HG03097 (cell line): ENCODE results near the gene PRKCE.

ENCODE experiments used
- ATAC-seq: cut with Tn5 transposase; IDR thresholded peaks from one replicate; pipeline ENCODE4 v1.9.1; 2021; ENCODE audit not compliant: unreplicated experiment, low FRiP score

The PRKCE gene

DNA sequence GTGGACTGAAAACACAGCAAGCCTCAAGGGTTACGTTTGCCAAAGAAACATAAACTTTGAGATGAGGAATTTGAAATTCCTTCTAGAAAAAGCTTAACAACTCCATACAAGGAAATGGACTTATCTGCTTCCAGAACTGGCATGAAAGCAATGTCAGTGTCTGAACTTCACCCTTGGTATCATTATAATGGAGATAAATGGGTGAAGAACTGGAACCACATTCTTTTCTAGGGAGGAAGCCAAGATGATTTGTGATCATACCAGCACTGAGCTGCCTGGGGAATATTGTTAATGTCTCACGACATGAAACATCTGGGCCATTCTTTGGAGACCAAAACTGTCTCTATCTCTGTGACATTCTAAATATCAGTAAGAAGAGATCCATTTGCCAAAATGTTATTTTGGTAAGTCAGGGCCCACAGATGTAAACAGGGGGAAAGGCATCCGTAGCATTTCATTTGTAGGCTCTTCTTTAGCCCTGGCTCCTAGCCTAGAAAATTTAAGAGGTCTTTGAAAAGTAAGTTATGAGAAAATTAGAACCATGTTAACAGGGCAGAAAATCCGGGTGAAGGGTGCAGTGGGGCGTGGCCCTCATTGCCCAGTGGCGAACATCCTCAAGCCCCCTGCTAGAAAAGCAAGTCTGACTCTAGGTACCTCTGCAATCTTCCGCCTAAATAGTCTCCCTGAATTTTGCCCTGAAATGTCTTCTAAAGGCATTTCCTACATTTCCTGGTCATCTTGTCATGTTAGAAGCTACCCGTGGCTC is 350.4 kb downstream of the PRKCE start:
- ATAC-seq: no peak

DNA sequence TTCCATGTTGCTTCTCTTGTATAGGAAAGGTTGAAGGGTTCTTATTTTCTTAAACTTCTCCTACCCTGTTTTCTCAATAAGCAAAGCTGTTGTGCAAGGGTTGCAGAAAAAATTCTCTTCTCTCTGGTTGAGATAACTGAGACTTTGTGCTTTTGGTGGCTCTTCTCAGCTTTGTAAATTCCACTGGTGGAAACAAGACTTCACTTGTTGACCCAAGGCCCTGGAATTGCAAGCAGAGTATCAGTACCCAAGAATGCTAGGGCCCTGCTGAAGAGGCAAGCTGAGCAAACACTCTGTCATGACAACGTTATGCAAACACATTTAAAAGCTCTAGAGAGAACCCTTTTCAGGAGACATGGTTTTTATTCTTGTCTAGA is 351.0 kb downstream of the PRKCE start:
- no peak for ATAC-seq

DNA sequence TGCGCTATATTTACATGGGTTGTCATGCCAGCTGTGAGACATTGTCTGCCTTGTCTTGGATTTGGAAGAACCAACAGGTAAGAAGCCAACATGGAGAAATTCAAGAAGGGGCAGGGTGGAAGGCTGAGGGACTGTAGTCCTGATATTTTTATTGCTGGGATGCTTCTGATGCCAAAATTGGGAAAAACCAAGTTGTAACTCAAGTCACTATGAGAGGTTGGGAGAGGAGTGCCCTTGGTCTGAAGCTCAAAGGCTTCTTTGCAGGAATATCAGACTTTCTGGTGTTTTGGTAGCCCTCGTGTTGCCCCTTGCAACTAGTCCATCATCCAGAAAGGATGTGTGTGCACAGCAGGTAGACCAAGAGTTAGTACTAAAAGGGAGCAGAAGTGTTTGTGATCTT is 351.5 kb downstream of the PRKCE start:
- ATAC-seq: no peak

DNA sequence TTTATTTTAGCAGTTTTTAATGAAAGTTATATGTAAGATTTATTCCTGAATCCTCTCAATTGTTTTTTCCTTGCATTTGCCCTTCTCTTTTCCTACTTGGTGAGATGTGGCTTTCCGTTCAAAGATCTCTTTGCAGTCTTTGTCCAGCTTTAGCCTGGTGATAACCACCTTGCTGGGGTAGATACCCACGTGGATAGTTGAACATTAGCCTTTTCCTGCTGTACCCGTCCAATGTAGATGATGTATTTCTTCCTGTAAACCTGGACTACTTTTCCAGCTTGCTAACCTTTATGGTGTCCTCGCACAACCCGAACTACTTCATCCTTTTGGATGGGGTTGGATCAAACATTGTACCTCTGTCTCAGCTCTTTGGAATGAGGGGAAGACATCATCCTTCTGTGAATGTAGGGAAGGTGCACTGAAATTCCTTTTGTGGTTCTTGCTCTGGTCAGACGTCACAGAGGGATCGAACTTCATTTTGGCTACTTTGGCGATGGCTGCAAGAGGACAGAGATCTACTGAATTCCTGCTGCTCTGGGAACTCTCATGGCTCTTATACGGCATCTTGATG is 352.5 kb downstream of the PRKCE start:
- no peak for ATAC-seq

DNA sequence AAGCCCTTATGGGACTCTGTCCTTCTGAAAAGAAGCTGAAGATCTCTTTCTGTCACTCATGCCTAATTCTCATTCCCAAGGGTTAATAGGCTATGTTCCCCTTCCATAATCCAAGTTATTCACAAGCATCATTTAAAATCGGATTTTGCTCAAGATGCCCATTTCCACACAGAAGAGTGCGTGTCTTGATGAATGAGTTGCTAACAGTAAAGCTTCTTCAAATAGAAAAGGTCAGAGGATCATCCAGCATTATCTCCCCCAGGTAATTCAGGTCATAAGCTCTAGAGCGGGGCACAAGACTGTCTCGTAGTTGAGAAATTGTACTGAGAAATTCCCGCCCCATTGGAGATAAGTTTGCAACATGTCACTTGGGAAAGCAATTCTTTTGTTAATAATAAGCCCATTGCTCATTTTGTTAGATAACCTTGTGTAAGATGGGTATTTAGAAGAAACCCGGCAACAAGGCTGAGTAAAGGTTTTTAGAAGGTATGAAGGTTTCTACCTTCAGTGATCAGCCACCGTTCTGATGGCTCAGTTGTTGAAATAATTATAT is 355.1 kb downstream of the PRKCE start:
- ATAC-seq: no peak

DNA sequence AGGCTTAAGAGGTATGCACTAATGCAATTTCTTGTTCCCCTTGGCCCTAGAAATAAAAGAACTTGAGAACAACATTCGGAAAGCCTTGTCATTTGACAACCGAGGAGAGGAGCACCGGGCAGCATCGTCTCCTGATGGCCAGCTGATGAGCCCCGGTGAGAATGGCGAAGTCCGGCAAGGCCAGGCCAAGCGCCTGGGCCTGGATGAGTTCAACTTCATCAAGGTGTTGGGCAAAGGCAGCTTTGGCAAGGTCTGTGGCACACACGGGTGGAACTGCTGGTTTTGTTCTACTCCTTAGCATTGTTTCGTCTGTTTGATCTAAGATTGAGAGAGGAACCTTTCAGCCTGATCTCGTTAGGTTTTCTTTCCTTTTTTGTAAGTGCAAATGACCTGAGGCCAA is 355.9 kb downstream of the PRKCE start:
- ATAC-seq: no peak

DNA sequence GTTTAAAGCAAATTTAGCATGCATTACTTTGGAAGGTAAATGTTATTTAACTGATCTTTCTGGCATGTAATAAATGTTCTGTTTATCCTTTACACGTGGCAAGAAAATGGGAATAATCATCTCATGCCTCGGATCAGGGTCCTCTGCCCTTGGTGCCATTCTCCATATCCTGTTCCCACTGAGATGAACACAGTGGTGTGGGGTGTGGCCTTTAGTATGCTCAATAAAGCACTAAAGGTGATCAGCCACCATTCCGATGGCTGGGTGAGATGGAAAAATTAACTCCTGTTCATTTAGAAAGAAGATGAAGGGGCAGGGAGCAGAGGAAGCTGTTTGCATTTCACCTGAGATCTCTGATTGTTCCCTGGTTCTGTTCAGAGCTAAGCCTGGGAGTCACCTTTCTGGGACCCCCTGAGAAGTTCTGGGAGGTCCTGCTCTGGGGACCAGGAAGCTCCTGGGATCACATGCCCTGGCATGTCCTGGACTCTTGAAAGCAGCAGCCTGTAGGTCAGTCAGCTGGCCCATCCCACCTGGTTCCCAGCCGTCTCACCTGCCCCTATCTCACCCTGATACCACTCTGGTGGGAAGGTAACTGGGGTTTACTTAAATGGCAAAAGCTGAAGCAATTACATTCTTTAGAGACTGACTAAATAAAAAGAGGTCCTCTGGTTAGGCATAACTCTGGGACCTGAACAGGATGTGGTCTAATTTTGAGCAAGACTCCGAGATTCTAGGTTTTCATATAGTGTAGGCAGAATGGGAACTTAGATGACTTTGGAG is 356.8 kb downstream of the PRKCE start:
- no peak for ATAC-seq

DNA sequence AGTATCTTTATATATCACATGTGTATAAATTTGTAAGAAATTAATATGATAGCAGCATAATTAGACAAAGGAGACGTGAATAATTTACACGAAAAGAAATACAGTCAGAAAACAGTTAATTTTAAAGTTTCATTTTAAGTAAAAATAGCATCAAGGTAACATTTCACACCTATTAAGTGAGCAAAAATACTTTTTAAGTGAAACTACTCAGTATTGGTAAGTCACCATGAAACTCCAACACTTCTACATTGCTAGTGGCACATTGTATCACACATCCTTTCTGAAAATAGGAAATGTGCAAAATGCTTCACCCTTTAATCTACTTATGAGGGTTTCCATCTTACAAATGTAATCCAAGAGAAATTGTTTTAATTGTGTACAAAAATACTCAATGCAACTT is 357.8 kb downstream of the PRKCE start:
- ATAC-seq: no peak

DNA sequence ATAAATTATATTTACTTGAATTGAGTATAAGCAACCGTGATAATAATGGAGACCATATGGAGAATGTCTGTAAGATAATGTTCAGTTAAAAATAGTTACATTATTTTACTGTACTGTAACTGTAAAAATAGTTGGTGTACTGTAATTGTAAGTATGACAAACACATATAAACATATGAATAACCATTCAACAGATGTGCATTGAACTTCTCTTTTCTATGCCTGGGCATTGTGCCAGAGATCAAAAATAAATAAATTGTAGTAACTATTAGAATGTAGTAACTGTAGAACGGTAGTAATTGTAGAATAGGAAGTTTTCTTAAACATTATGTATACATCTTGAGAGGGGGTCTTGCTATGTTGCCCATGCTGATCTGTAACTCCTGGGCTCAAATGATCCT is 358.3 kb downstream of the PRKCE start:
- no peak for ATAC-seq

DNA sequence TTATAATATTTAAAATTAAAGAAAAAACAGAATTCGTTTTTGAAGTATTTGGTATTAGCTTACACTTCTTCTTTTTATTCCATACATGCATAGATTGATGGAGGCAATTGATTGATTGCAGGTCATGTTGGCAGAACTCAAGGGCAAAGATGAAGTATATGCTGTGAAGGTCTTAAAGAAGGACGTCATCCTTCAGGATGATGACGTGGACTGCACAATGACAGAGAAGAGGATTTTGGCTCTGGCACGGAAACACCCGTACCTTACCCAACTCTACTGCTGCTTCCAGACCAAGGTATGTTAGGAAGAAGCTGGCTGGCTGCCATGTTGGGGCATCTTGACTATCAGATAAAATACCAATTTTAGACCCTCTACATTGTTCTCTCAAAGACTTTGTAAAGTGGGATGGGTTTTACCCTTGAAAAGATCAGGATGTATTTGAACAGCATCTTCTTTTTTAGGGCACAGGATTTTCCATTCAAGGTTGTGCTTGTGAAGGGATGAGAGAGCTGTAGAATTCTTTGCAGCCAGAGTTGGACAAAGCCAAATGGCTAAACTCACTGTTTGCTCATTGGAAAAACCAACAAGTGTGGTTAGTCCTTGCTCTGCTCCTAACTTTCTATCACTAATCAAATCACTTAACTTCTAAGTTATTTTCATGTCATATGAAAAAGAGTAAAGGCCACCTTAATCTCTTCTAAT is 358.9 kb downstream of the PRKCE start:
- ATAC-seq: no peak

DNA sequence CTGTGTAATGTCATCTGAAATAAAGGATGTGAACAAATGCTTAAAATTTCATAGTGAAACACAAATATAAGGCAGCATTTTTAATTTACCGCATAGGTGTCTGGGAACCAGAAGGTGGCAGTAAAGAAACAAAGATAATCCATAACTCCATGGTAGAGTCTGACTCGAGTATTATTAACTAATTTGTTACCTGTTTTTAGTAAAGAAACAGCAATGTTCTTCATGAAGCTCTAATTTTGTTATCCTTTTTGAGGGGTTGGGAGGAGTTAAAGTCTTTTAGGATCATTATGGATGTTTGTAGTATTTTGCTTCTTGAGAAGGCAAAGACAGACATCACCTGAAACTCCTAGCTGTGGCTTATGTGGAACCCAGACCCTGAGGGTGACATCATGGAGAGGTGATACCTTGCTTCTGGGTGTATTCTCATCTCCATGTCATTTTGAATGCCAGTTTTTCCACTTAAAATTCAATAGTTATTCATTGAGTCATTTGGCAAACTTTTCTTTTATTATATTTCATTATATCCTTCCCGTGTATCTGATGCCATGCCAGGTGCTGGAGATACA is 359.5 kb downstream of the PRKCE start:
- no peak for ATAC-seq

DNA sequence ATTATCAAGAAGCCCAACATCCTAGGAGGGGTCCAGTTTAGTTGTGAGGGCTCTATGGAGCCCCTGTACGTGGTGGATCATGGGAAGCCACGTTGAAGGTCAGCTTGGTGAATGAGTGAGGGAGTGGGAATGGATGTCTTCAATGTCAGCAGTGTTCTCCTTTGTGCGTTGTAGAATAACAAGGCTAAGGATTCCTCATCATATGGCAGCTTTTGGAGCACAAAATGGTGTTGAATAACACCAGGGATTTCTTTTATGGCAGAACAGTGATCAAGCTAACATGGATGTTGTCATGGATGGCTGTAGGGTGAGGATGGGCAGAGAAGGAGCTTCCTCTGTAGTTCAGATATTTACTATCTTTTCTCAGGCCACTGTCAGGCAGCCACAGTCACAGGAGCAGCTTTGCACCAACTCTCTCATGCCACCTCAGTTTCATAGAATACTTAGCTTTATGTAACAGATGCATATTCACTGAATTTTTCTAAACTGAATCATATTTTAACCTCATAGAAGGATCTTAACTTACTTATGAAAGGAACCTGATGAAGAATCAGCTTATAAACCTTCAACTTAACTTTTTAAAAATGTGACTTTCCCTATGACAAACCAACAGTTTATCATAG is 361.3 kb downstream of the PRKCE start:
- no peak for ATAC-seq

DNA sequence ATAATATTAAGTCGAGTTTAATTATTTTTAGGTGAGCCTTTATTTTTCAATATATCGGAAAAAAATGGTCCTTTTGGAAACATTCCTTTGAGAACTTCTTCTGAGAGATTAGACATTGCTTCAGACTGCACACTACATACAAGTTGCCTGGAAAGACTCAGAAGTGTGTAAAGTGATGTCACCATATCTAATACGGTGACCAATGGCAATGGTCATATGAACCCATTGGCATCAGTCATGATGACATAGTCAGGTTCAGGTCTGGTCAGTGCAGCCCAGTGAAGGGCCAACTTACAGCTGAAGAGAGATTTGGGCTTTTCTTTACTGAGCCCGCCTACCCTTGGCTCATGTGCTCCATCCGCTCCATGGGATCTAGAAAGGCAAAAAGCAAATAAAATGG is 362.3 kb downstream of the PRKCE start:
- ATAC-seq: no peak

DNA sequence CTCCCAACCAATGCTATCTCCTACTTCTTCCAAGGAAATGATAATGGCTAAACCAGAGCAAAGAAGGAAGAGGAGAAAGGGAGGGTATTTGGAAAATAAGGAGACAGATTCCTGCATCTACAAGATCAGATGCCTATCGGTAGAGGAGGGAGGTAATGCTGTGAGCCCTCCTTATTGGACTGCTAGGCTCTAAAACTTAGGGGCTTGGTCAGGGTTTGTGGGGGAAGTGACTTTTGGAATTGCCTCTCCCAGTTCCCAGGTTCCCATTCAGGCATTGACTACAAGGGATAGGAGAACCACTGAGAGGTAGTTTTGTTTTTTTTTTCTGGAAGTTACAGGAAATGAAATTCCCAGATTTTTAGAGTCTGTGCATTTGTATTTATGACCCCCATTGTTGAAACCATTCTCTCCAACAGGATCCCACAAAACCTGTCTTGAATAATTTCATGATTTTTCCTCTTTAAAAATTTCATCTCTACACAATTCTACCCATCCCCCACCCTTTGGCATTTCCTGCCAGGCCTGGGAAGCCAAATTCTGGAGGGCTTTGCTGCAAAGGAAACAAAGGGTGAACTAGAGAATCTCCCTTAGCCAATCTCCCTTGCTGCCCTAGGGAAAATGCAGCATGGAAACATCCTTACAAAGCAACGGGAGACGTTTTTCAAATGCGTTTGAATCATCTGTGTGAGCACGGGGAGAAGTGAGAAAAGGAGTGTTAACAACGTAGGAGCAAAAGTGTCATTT is 363.6 kb downstream of the PRKCE start:
- ATAC-seq: no peak

DNA sequence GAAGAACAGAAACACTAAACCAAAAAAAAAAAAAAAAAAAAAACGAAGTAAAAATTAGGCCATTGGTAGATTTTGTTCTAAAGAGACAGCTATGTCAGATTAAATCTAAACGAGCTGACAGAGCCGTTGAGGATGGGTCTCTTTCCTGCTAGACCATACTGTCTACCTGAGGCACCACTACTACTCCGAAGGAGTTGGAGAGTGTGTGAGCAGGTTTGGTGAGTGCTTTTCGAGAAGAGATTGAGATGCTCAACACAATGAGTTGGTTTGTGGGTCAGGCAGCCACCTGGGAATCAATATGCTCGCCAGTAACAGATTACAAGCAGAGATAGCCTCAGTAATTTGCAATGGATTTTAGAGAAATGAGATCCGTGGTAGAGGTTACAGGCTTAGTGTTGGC is 364.2 kb downstream of the PRKCE start:
- no peak for ATAC-seq

DNA sequence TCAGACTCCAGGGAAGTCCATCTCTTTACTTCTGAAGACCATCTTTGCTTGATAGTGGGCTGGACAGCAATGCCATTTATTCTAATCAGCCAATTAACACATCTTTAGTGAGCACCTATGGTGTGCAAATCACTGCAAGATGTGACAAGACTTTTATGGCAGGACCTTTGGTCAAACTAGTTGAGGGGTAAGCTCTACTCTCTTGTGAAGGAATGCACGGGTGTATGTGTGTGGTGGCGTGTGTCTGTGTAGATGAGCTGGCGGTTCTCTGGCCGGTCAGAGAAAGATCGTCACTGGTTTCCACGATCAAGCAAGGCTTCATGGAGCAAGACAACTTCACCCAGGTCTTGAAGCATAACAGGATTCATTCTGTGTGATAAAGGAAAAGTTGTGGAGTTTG is 364.6 kb downstream of the PRKCE start:
- no peak for ATAC-seq

DNA sequence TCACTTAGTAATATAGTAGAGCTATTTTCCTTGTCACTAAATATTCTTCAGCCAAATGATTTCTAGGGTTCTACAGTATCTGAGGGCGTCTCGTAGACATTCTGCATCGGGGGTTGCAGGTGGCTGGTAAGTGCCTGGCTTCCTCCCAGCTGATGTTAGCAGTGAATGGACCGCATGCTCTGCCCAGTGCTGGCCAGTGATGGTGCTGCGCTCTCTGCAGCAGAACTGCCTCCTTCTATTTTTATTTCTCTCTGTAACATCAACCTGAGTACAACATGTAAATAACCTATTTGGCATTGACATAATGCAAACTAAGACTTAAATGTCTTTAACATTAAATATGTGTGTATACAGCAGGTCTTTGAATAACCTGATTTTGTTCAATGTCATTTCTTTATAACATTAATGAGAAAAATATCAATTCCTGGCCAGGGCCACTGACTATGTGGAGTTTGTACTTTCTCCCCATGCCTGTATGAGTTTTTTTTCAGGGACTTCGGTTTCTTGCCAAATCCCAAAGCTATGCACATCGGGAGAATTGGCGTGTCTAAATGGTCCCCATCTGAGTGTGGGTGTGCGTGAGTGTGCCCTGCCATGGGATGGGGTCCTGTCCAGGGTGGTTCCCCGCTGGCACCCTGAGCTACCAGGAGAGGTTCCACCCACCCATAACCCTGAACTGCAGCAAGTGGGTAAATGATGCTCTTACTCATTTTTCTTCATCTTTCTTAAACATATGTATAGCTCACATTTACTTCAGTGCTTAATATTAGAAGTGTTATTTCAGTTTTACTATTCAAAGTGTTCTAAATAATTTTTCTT is 367.5 kb downstream of the PRKCE start:
- no peak for ATAC-seq

DNA sequence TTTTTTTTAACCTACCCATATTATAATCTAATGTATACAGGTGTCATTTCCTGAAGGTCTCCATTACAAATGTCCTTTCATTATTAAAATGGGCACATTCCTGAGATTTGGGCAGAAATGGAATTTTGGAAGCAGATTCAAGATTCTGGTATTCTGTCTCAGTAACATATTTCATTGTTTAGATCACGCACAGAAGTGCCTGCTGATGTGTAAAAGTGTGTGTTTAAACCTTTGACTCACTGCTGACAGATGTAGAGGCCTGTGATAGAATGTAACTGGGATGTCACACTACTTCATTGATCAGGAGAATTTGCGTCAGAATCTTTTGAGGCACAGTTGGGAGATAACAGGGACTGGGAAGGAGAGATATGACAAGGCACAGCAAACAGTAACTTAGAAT is 368.9 kb downstream of the PRKCE start:
- ATAC-seq: no peak
